ENCODE results near the gene DCAF11.
"Not testable (repeated sequence)": the region's sequence is repeated elsewhere in the genome, so short reads cannot be mapped to it uniquely, and the experiment has no call there.

The DCAF11 gene

GRCh38 chr14:24096545-24097181 lies 17.9 kb upstream of the DCAF11 start:
- DNase-seq (ENCODE audit: low read depth), result no peak

DNA sequence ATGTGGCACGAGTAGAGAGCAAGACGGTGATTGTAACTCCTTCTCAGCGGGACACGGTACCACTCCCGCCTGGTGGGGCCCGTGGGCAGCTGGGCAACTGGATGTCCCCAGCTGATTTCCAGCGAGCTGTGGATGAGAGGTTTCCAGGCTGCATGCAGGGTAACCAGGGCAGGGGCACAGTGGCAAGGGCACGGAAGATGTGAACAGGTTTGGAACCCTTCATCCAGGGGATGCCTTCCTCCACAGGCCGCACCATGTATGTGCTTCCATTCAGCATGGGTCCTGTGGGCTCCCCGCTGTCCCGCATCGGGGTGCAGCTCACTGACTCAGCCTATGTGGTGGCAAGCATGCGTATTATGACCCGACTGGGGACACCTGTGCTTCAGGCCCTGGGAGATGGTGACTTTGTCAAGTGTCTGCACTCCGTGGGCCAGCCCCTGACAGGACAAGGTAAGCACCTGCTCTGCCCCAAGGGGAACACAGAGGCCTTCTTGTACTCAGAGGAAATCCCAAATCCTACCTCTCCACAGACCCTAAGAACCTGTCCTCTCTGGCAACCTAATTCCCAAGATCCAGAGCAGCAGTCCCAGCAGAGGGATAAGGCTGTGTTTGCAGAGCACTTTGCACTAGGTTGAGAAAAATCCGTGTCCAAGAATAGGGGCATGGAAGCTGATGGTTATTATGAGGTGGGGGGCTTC lies 16.2 kb upstream of the DCAF11 start:
- DNase-seq (ENCODE audit: low read depth), result no peak

- no peak for DNase-seq (ENCODE audit: low read depth)
These were observed 15.4 kb upstream of the DCAF11 start for GRCh38 chr14:24098927-24099813.

DNA sequence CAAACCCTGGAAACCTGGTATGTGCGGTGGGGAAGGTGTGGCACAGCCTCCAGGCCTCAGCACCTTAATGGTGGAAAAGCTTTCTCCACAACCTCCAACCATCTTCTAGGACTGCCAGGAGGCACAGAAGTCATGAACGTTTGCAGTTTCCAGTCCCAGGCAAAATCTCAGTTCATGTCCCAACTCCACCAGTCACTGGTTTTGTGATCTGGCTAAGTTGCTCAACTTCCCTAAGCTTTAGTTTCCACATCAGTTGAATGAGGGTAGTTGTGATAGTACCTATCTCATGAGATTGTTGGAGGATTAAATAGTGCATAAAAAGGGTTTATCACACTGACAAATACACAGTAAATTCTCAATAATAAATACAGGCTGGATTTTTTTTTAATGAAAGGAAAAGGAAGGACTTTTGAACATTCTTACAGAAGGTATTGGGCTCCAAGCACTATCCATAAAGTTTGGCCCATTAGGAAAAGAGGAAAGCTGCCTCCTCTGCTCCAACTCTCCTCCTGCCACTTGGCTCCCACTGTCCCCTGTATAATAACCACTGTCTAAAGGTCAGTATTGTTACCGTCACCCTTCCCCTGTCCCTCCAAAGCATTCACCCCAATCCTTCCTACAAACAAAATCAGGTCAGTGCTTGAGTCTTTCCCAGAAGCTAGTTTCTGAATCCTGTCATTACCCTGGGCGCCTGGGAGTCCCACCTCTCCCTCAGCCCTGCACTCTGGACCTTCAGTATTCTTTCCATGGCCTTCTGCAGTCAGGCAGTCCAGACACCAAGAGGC lies 14.2 kb upstream of the DCAF11 start:
- no peak for DNase-seq (ENCODE audit: low read depth)

DNA sequence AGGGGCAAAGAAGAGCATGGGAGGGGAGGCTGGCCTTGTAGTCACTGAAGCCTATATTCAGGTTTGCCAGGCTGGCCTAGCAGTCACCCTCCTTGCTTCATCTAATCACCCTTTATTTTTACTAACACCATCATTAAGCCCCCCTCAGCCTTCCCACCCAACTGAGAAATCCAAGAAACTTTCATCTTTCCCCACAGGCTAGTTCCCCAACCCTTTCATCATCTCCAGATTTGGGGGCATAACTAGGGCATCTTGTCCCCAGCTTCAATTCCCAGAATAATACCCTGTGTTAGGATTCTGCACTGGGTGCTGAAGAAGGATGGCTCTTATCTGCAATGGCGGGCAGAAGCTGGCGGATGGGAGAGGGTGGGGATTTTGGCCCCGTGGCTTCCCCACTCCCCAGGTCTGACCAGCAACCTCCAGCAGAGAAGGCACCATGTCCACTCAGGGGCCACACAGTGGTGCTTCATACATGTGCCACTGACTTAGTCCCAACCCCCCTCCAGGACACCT lies 13.5 kb upstream of the DCAF11 start:
- no peak for DNase-seq (ENCODE audit: low read depth)

DNA sequence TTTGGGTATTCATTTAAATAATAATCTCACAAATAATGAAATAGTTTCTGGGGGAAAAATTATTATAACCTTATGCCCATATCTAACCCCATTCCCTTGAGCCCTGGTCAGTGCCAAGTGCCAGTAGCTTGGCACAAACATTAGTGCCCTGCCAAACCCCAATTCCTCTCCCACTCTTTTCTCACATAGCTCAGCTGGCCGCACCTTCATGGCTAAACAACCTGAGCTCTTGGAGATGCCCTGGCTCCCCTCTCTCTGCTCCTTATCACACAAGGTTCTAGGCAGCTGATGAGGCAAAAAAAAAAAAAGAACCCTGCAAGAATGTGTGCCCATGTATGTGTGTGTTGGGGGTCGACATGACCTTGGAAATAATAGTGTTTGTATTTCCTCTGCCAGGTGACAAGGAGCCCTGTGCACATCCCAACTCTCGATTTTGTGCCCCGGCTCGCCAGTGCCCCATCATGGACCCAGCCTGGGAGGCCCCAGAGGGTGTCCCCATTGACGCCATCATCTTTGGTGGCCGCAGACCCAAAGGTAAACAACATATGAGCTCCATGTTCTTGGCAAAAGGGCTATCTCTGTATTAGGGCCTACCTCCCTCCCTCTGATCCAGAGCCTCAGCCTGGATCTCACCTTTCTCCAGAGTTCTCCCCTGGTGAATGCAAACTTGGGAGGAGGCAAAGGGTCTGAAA lies 12.1 kb upstream of the DCAF11 start:
- DNase-seq (ENCODE audit: low read depth), result no peak

DNA sequence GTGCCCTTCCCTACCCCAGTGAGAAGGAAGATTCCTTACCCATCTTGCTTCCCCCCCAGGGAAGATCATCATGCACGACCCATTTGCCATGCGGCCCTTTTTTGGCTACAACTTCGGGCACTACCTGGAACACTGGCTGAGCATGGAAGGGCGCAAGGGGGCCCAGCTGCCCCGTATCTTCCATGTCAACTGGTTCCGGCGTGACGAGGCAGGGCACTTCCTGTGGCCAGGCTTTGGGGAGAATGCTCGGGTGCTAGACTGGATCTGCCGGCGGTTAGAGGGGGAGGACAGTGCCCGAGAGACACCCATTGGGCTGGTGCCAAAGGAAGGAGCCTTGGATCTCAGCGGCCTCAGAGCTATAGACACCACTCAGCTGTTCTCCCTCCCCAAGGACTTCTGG lies 11.1 kb upstream of the DCAF11 start:
- no peak for DNase-seq (ENCODE audit: low read depth)

DNA sequence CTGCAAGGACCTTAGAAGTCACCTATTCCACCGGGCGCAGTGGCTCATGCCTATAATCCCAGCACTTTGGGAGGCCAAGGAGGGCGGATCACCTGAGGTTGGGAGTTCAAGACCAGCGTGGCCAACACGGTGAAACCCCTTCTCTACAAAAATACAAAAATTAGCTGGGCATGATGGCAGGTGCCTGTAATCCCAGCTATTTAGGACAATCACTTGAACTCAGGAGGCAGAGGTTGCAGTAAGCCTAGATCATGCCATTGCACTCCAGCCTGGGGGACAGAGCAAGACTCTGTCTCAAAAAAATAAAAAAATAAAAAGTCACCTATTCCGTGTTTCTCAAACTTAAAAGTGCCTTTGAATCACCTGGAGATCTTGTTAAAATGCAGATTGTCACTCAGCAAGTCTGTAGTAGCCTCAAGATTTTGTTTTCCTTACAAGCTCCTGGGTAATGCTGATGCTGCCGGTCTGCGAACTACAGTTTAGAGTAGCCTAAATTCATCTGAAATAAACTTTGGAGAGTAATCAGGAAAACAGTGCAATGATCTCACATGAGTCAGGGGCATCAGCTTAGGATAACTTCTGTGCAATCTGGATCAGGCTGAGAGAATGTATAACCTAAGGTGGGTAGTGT lies 8.9 kb upstream of the DCAF11 start:
- DNase-seq (ENCODE audit: low read depth), result not testable (repeated sequence)

- DNase-seq (ENCODE audit: low read depth), result no peak
These were observed 7.8 kb upstream of the DCAF11 start for GRCh38 chr14:24106672-24107271.

DNA sequence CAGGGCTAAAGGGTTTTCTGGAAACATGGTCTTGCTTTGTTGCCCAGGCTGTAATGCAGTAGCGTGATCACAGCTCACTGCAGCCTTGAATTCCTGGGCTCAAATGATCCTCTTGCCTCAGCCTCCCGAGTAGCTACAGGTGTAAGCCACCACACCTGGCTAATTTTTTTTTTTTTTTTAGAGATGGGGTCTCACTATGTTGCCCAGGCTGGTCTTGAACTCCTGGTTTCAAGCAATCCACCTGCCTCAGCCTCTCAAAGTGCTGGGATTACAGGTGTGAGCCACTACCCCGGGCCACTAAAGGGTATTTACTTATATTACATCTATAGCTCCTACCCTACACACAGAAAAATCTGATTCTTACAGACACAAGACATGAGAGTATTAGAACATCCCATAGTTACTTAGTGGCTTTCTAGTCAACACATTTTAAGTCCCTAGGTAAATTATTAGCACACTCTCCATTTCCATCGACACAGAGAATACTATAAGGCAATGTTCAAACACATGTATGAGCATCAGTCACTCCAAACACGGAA lies 6.2 kb upstream of the DCAF11 start:
- no peak for DNase-seq (ENCODE audit: low read depth)

- DNase-seq (ENCODE audit: low read depth), result no peak
These were observed 4.5 kb upstream of the DCAF11 start for GRCh38 chr14:24110060-24110459.

DNA sequence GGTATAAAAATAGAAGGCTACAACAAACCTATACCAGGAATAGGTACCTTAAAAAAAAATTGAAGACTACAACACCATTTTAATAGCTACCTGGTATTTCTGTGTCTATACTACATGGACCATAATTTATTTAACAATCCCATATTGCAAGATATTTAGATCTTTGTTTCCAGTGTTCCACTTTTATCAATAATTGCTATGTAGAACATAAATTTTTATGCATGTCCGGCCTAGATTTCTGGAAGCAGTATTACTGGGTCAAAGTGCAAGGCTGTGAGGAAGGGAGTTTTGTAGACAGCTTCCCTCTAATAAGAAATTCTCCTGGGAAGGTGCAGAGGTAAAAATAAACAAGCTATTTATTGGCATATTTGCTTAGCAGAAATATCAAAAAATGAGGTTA lies 4.1 kb upstream of the DCAF11 start:
- no peak for DNase-seq (ENCODE audit: low read depth)

DNA sequence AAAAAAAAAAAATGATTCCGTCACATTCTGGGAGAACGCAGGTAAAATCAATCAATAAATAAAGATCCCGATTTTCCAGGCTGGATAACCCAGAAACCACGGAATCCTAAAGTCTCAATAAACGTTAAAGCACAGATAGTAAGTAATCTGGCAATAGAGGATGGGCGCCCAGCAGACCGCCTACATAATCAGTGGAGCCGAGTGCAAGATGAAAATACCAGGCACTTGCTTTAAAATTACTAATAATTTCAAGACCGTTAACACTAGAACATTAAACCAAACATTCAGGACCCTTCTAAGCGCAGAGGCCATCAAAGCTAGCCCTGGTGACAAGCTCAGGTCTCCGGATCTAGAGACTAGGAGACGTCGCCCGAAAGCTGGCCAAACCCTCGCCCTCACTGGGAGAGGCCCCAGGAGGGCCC lies 1.2 kb upstream of the DCAF11 start:
- DNase-seq (ENCODE audit: low read depth), result no peak

GRCh38 chr14:24113801-24114531 lies 611 bp upstream of the DCAF11 start:
- DNase-seq (ENCODE audit: low read depth), result peak; percentile 67

- DNase-seq (ENCODE audit: low read depth), result no peak
These were observed 998 bp downstream of the DCAF11 start for GRCh38 chr14:24115422-24116127.

GRCh38 chr14:24116128-24116814 lies 1.7 kb downstream of the DCAF11 start:
- DNase-seq (ENCODE audit: low read depth), result no peak

- DNase-seq (ENCODE audit: low read depth), result no peak
These were observed 2.6 kb downstream of the DCAF11 start for GRCh38 chr14:24117179-24117578.

GRCh38 chr14:24119691-24120090 lies 5.1 kb downstream of the DCAF11 start:
- DNase-seq (ENCODE audit: low read depth), result no peak

Measured in T follicular helper cell (primary cell).